Measurements from ENCODE around the gene LLPH. TPM values are rescaled to one million over a fixed set of nuclear protein-coding genes. Genes with fewer than 3 reads are reported as not detected.

Gene LLPH
- total and polyA plus RNA-seq, 2 of the 13 experiments (the other 11 are each of a cell fraction or from before 2014, with no cell fraction given), result 4.2 to 25.6 TPM

DNA sequence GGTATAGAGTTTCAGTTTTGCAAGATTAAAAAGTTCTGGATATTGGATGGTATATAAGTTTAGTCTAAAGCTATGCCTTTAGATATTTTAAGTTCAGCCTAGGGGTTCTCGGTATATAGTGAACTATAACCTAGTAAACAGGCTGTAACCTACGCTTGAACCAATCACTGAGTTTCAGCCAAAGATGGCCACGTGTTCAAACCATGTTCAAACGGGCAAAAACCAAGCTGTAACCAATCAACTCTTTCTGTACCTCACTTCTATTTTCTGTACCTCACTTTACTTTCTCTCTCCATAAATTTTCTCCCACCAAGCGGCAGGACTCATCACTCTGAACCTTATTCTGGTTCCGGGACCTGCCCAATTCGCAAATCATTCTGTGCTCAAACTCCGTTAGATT lies 37.9 kb upstream of the LLPH start:
- H4K20me1 ChIP-seq (ENCODE audit: insufficient read depth, low read length), result no peaks in the 10 kb centered on the region
- peaks cover 10% of the 10 kb centered on the region for H3K9me3 ChIP-seq (ENCODE audit: low read length)
- H3K4me1 ChIP-seq (ENCODE audit: insufficient read depth, low read length), result peaks cover 27% of the 10 kb centered on the region
- peaks cover 41% of the 10 kb centered on the region for H3K79me2 ChIP-seq (ENCODE audit: insufficient read depth, low read length)
- H3K36me3 ChIP-seq (replicated peaks in 1 of 2; ENCODE audit: control insufficient read depth in 1 of 2, insufficient read depth in 2 of 2, low read length in 2 of 2), result no peaks in the 10 kb centered on the region
- H3K4me3 ChIP-seq (replicated peaks in 1 of 3; ENCODE audit: insufficient read depth in 1 of 3, low read depth in 2 of 3, low read length in 3 of 3), result peak overlapping the region; percentile 75 to 99 (median 86); a peak in 4 of 6 replicates
- ChIA-PET POLR2A (interaction anchor here (0.6 to 2.8 kb wide), 6 partner anchors 10 to 1100 kb away, joined by 3 to 33 read pairs (median 10); partner anchors contain the start of genes HELB and LLPH), CTCF (ENCODE audit: low intra/inter-chr PET ratio, low total read pairs) (no interaction called here)
- FAIRE-seq (no peak), DNase-seq (ENCODE audit: low spot score) (no peak), ATAC-seq (no peak)
- 0 out of 2 replicates have a peak overlapping the region, but pooled peaks have one; percentile 79 for H3K9ac ChIP-seq (ENCODE audit: insufficient read depth, low read depth, low read length)
- no TSS peak for BruUV-seq (replicated peaks)
- intact Hi-C loops (cut with micrococcal nuclease; ENCODE audit: unreplicated experiment) (loop anchor here (2.0 to 5.0 kb wide), 2 partner anchors 36 to 66 kb away; partner anchors contain the start of gene LLPH), in situ Hi-C loops (cut with HindIII; ENCODE audit: extremely low pct_ligation_motif_present, low pct_unique_long_range_greater_than_20kb) (no loop called here)
- TF ChIP-seq THRA (CRISPR knock-in tag; IDR thresholded peaks at IDR 0.05; ENCODE audit: borderline replicate concordance) (no peak), HNRNPK (IDR thresholded peaks at IDR 0.05; ENCODE audit: low read depth, low read length, poor library complexity, severe bottlenecking) (peak; percentile 21), POLR2A (IDR thresholded peaks at IDR 0.05; ENCODE audit: insufficient read depth in 1 of 2, low read depth in 2 of 2, low read length in 2 of 2) (no peak)
- H3K4me2 ChIP-seq (ENCODE audit: low read depth, low read length), result peak overlapping the region; percentile 77
- H2AFZ ChIP-seq (ENCODE audit: low read length), result no peak overlapping the region
- peak overlapping the region; percentile 94 for H3K27ac ChIP-seq (ENCODE audit: extremely low read length, insufficient read depth, low read length)
- 90% methylated on average over 8 of the region's 8 CpGs for WGBS (ENCODE audit: low lambda C conversion rate)
- H3K27me3 ChIP-seq (ENCODE audit: control insufficient read depth in 1 of 2, insufficient read depth in 2 of 2, low read length in 2 of 2), result no peaks in the 10 kb centered on the region

DNA sequence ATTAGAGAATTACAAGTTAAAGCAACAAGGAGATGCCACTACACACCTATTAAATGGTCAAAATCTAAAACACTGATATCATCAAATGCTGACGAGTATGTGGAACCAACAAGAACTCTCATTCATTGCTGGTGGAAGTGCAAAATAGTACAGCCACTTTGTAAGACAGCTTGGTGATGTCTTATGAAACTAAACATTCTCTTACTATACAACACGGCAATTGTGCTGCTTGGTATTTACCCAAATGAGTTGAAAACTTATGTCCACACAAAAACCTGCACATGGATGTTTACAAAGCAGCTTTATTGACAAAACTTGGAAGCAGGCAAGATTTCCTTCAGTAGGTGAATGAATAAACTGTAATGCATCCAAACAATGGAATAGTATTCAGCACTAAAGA lies 36.0 kb upstream of the LLPH start:
- ATAC-seq (no peak), DNase-seq (ENCODE audit: low spot score) (no peak), FAIRE-seq (no peak)
- Histone ChIP-seq H3K36me3 (replicated peaks in 1 of 2; ENCODE audit: control insufficient read depth in 1 of 2, insufficient read depth in 2 of 2, low read length in 2 of 2) (no peaks in the 10 kb centered on the region), H3K9ac (ENCODE audit: insufficient read depth, low read depth, low read length) (no peak overlapping the region), H2AFZ (ENCODE audit: low read length) (no peak overlapping the region), H3K79me2 (ENCODE audit: insufficient read depth, low read length) (peaks cover 41% of the 10 kb centered on the region), H3K27me3 (ENCODE audit: control insufficient read depth in 1 of 2, insufficient read depth in 2 of 2, low read length in 2 of 2) (no peaks in the 10 kb centered on the region), H3K4me3 (replicated peaks in 1 of 3; ENCODE audit: insufficient read depth in 1 of 3, low read depth in 2 of 3, low read length in 3 of 3) (no peak overlapping the region), H3K9me3 (ENCODE audit: low read length) (peaks cover 10% of the 10 kb centered on the region), H3K4me1 (ENCODE audit: insufficient read depth, low read length) (peaks cover 27% of the 10 kb centered on the region), H3K27ac (ENCODE audit: extremely low read length, insufficient read depth, low read length) (no peak overlapping the region), H4K20me1 (ENCODE audit: insufficient read depth, low read length) (no peaks in the 10 kb centered on the region), H3K4me2 (ENCODE audit: low read depth, low read length) (no peak overlapping the region)
- CTCF ChIA-PET (ENCODE audit: low intra/inter-chr PET ratio, low total read pairs), result no interaction called here
- intact Hi-C loops (cut with micrococcal nuclease; ENCODE audit: unreplicated experiment), result loop anchor here (5.0 kb wide), 1 partner anchor 34 kb away; the partner anchor contains the start of gene LLPH
- no TSS peak for BruUV-seq (replicated peaks)
- WGBS (ENCODE audit: low lambda C conversion rate), result 72% methylated on average over 2 of the region's 2 CpGs
- TF ChIP-seq ZNF382 (CRISPR knock-in tag; IDR thresholded peaks at IDR 0.05; ENCODE audit: borderline replicate concordance) (no peak), FLYWCH1 (CRISPR knock-in tag; IDR thresholded peaks at IDR 0.05) (no peak), FOXA3 (CRISPR knock-in tag; IDR thresholded peaks at IDR 0.05) (peak; percentile 46), DRAP1 (CRISPR knock-in tag; IDR thresholded peaks at IDR 0.05) (no peak), ZSCAN25 (CRISPR knock-in tag; IDR thresholded peaks at IDR 0.05) (no peak), ARID5B (CRISPR knock-in tag; IDR thresholded peaks at IDR 0.05) (0 out of 2 replicates have a peak, but pooled peaks have one; percentile 13), NCOA5 (CRISPR knock-in tag; IDR thresholded peaks at IDR 0.05) (no peak), SKI (IDR thresholded peaks at IDR 0.05; ENCODE audit: partially characterized antibody) (no peak), FOXA1 (IDR thresholded peaks at IDR 0.05) (no peak), FOXA1 (CRISPR knock-in tag; IDR thresholded peaks at IDR 0.05) (0 out of 2 replicates have a peak, but pooled peaks have one; percentile 41)
- in situ Hi-C loops (cut with HindIII; ENCODE audit: extremely low pct_ligation_motif_present, low pct_unique_long_range_greater_than_20kb), result no loop called here
- POLR2A ChIA-PET, result no interaction called here
